H1 (cell line): ENCODE measurements around the gene ZC3H8. TPM values are rescaled to one million over a fixed set of nuclear protein-coding genes. Genes with fewer than 3 reads are reported as not detected.

Experiments
- GTF2F1 ChIP-seq: IDR thresholded peaks from 2 replicates; pipeline ENCODE4 v1.6.1; 2012; ENCODE audit warnings: low read depth, low read length, improper control_type of control experiment, borderline replicate concordance
- HDAC6 ChIP-seq: IDR thresholded peaks from one replicate; pipeline ENCODE4 v1.7.1; 2012; ENCODE audit warnings: low read depth, mild to moderate bottlenecking, inconsistent platforms, low read length, moderate library complexity
- KDM5A ChIP-seq: fragments of 200-600 bp; IDR thresholded peaks from 2 replicates; pipeline ENCODE4 v1.7.1; 2012; ENCODE audit warnings: mild to moderate bottlenecking, low read length, inconsistent platforms, mixed read lengths
- PHF8 ChIP-seq: fragments of 200-600 bp; sonication (generic); conservative IDR thresholded peaks from 2 replicates; pipeline ENCODE4 v1.7.1; 2012; ENCODE audit warnings: low read depth, mild to moderate bottlenecking, inconsistent platforms, low read length, moderate library complexity
- POU5F1 ChIP-seq: IDR thresholded peaks from 2 replicates; pipeline ENCODE4 v1.6.1; 2011; ENCODE audit warnings: low read depth, mild to moderate bottlenecking, low read length, moderate library complexity
- USF2 ChIP-seq: IDR thresholded peaks from 2 replicates; pipeline ENCODE4 v1.6.1; 2011; ENCODE audit warnings: low read length, improper control_type of control experiment
- polyA plus RNA-seq, 7 experiments: library from polyadenylated mRNA; depleted of rRNA in 3 of 7; stranded (reverse) in 5 of 7; unstranded in 2 of 7; fragments of >200 nt in 5 of 7; fragments of 200-250 nt in 2 of 7; gene quantifications; 1 replicate in 5 of 7; 2 replicates in 1 of 7; 4 replicates in 1 of 7; pipeline versions ENCODE4 v1.2.1 to v1.2.3, GENCODE V29; 2011 to 2013; ENCODE audit warnings: missing spikeins in 2 of 7, mixed read lengths in 2 of 7
- total RNA-seq: library from RNA; stranded (reverse); fragmentation: NEBNext Ultra II Directional; extraction: Animal tissue kit (Norgen Biotek cat#: 25700); gene quantifications from 2 replicates; pipeline ENCODE4 v1.2.1, GENCODE V29; 2021

Gene ZC3H8
- total and polyA plus RNA-seq, 2 of the 8 experiments (the other 6 are each of a cell fraction or from before 2014, with no cell fraction given): 1.9 to 7.1 TPM

GRCh38 chr2:112304298-112304941, 49.6 kb upstream of the ZC3H8 start (continued):
- no peak for TF ChIP-seq PHF8
- no peak for TF ChIP-seq USF2
- TF ChIP-seq HDAC6: no peak
- TF ChIP-seq POU5F1: no peak
- no peak for TF ChIP-seq KDM5A
- TF ChIP-seq GTF2F1: no peak
- TF ChIP-seq, all 59 proteins: peak for 0
